ENCODE results near the gene DAB1. TPM values are rescaled to one million over a fixed set of nuclear protein-coding genes. Genes with fewer than 3 reads are reported as not detected.

The DAB1 gene
- total RNA-seq, 6 donors from 2014 or later, result 0.15 to 0.20 TPM; not detected in 4

DNA sequence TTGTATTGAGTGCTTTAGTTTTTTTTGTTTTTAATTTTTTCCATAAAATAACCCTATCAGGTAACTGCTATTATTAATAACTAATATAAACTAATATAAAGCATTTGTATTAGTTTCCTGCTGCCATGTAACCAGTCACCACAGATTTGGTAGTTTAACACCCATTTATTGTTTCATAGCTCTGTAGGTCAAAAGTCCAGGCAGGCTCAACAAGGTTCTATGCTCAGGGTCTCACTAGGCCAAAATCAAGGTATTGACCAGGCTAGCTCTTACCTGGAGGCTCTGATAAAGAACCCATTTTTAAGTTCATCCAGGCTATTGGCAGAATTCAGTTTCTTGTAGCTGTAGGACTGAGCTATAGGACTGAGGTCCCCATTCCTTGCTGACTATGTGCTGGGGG, 189.4 kb downstream of the DAB1 start:
- no peak for DNase-seq
- Histone ChIP-seq H3K9me3 (no peaks in the 10 kb centered on the region), H3K36me3 (no peaks in the 10 kb centered on the region), H3K27me3 (no peaks in the 10 kb centered on the region), H3K4me3 (no peak overlapping the region), H3K4me1 (no peaks in the 10 kb centered on the region), H3K27ac (no peak overlapping the region)
- ATAC-seq (ENCODE audit: low FRiP score in 2 of 2), result no peak
- TF ChIP-seq POLR2A (IDR thresholded peaks at IDR 0.05) (no peak), POLR2AphosphoS5 (IDR thresholded peaks at IDR 0.05) (no peak), EP300 (IDR thresholded peaks at IDR 0.05) (no peak)
- TF ChIP-seq, protein P1, sequence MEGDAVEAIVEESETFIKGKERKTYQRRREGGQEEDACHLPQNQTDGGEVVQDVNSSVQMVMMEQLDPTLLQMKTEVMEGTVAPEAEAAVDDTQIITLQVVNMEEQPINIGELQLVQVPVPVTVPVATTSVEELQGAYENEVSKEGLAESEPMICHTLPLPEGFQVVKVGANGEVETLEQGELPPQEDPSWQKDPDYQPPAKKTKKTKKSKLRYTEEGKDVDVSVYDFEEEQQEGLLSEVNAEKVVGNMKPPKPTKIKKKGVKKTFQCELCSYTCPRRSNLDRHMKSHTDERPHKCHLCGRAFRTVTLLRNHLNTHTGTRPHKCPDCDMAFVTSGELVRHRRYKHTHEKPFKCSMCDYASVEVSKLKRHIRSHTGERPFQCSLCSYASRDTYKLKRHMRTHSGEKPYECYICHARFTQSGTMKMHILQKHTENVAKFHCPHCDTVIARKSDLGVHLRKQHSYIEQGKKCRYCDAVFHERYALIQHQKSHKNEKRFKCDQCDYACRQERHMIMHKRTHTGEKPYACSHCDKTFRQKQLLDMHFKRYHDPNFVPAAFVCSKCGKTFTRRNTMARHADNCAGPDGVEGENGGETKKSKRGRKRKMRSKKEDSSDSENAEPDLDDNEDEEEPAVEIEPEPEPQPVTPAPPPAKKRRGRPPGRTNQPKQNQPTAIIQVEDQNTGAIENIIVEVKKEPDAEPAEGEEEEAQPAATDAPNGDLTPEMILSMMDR (IDR thresholded peaks at IDR 0.05), result no peak

DNA sequence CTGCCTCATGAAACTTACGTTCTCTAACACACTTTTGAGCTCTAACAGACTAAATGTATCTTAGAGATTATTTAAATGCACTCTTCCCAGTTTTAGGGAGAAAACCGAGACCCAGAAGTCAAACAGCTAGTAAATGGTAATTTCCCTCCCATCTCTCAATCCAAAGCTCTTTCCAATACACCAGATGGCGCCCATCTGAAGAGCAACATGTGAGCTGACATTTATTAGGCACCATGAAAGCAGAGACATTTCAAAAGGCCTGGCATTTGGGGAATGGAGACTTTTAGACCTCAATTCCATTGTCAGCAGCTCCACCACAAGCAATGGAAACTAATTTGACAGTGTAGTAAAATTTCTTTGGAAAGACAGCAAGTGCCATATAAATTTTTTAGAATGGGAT, 191.4 kb downstream of the DAB1 start:
- Histone ChIP-seq H3K4me1 (no peaks in the 10 kb centered on the region), H3K9me3 (no peaks in the 10 kb centered on the region), H3K36me3 (no peaks in the 10 kb centered on the region), H3K27ac (no peak overlapping the region), H3K4me3 (no peak overlapping the region), H3K27me3 (no peaks in the 10 kb centered on the region)
- no peak for DNase-seq
- ATAC-seq (ENCODE audit: low FRiP score in 2 of 2), result no peak
- TF ChIP-seq EP300 (IDR thresholded peaks at IDR 0.05) (no peak), POLR2AphosphoS5 (IDR thresholded peaks at IDR 0.05) (no peak), POLR2A (IDR thresholded peaks at IDR 0.05) (no peak)
- TF ChIP-seq, protein P1 (IDR thresholded peaks at IDR 0.05), result no peak
- 94 to 95% methylated on average over 3 of the region's 3 CpGs for WGBS, 2 donors

DNA sequence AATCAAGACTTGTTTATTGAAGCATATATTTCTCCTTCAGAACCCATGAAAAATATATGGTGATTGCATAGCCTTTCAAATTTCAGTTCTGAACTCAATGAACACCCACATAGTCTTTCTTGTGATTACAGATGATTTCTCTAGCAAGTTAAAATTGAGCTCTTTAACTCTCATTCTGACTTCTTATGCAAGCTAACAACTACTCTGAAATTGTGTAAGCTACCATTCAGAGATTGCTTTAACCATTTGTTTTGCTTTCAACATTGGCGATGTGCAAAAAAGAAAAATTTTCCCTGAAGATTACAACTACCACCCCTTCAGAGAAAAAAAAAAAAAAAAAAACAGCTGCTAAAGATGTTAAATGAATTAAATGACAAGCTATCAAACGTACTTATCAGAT, 193.9 kb downstream of the DAB1 start:
- Histone ChIP-seq H3K4me1 (no peaks in the 10 kb centered on the region), H3K4me3 (no peak overlapping the region), H3K36me3 (no peaks in the 10 kb centered on the region), H3K27ac (no peak overlapping the region), H3K9me3 (no peaks in the 10 kb centered on the region), H3K27me3 (no peaks in the 10 kb centered on the region)
- DNase-seq, result no peak
- TF ChIP-seq POLR2A (IDR thresholded peaks at IDR 0.05) (no peak), POLR2AphosphoS5 (IDR thresholded peaks at IDR 0.05) (no peak), EP300 (IDR thresholded peaks at IDR 0.05) (no peak)
- TF ChIP-seq, protein P1 (IDR thresholded peaks at IDR 0.05), result no peak
- WGBS, 2 donors, result 69 to 74% methylated on average over 2 of the region's 2 CpGs
- no peak for ATAC-seq (ENCODE audit: low FRiP score in 2 of 2)

DNA sequence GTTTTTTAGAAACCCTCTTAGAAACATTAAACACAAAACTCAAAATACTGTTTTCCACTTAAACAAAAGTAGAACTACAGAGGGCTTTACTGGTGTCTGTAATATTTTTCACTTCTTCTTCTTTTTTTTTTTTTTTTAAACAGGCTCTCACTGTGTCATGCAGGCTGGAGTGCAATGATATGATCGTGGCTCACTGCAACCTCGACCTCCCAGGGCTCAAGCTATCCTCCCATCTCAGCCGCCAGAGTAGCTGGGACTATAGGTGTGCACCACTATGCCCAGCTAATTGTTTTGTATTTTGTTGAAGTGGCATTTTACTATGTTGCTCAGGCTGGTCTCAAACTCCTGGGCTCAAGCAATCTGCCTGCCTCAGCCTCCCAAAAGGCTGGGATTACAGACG, 194.8 kb downstream of the DAB1 start:
- Histone ChIP-seq H3K27ac (no peak overlapping the region), H3K4me1 (no peaks in the 10 kb centered on the region), H3K27me3 (no peaks in the 10 kb centered on the region), H3K4me3 (no peak overlapping the region), H3K36me3 (no peaks in the 10 kb centered on the region), H3K9me3 (no peaks in the 10 kb centered on the region)
- no peak for TF ChIP-seq POLR2A (IDR thresholded peaks at IDR 0.05)
- TF ChIP-seq, protein P1 (IDR thresholded peaks at IDR 0.05), result no peak
- TF ChIP-seq EP300 (IDR thresholded peaks at IDR 0.05), result no peak
- TF ChIP-seq POLR2AphosphoS5 (IDR thresholded peaks at IDR 0.05), result no peak
- ATAC-seq (ENCODE audit: low FRiP score in 2 of 2) (no peak), DNase-seq (no peak)
- 69 to 76% methylated on average over 4 of the region's 4 CpGs for WGBS, 2 donors

DNA sequence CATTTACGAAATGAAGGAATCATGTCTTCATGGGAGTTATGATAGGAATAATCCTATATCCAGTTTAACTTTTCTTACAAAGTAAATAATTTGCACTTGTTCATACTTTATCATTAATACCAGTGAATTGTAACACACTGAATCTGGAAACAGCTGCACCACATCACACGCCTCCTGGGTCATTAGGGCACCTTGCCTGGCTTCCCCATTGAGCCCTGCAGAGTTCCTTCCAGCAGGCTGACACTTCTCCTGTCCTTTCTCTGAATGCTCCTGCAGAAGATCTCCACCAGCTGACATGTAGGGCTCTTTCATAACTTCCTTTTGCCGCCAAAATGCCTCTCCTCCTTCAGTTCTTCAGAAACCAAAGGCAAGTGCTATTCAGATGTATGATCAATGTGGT, 201.1 kb downstream of the DAB1 start:
- H3K27ac ChIP-seq, result no peak overlapping the region
- H3K4me3 ChIP-seq, result no peak overlapping the region
- DNase-seq (no peak), ATAC-seq (ENCODE audit: low FRiP score in 2 of 2) (no peak)
- H3K4me1 ChIP-seq, result no peaks in the 10 kb centered on the region
- TF ChIP-seq POLR2A (IDR thresholded peaks at IDR 0.05) (no peak), POLR2AphosphoS5 (IDR thresholded peaks at IDR 0.05) (no peak)
- TF ChIP-seq, protein P1 (IDR thresholded peaks at IDR 0.05), result no peak
- WGBS, 2 donors, result 70 to 86% methylated on average over 3 of the region's 3 CpGs
- no peaks in the 10 kb centered on the region for H3K27me3 ChIP-seq
- no peaks in the 10 kb centered on the region for H3K9me3 ChIP-seq
- no peaks in the 10 kb centered on the region for H3K36me3 ChIP-seq

All from upper lobe of left lung (tissue), 6 donors.